GM12878 (cell line): ENCODE measurements around the gene SNPH.

Experiments used
- CHD2 ChIP-seq: IDR thresholded peaks from 2 replicates; pipeline ENCODE4 v1.6.1; 2011; ENCODE audit warnings: low read depth, low read length, improper control_type of control experiment, borderline replicate concordance
- EP300 ChIP-seq, 2 experiments: fragments of 150-350 bp in 1 of 2; IDR thresholded peaks; 2 replicates each; pipeline ENCODE4 v1.6.1; 2011 to 2012; ENCODE audit warnings: low read depth in 2 of 2, low read length in 2 of 2, borderline replicate concordance in 1 of 2, improper control_type of control experiment in 1 of 2, inconsistent platforms in 1 of 2; ENCODE audit not compliant: control insufficient read depth in 1 of 2
- ESRRA ChIP-seq: IDR thresholded peaks from 2 replicates; pipeline ENCODE4 v1.6.1; 2012; ENCODE audit warnings: mild to moderate bottlenecking, low read length, improper control_type of control experiment
- JUNB ChIP-seq: IDR thresholded peaks from 2 replicates; pipeline ENCODE4 v1.6.1; 2016; ENCODE audit warnings: antibody characterized with exemption, mild to moderate bottlenecking
- NFIC ChIP-seq: IDR thresholded peaks from 2 replicates; pipeline ENCODE4 v1.6.1; 2012; ENCODE audit warnings: low read depth, mild to moderate bottlenecking, inconsistent platforms, low read length, moderate library complexity
- POLR2A ChIP-seq: IDR thresholded peaks from 2 replicates; pipeline ENCODE4 v1.6.1; 2011; ENCODE audit warnings: low read depth, mild to moderate bottlenecking, low read length
- POLR2AphosphoS5 ChIP-seq: IDR thresholded peaks from 2 replicates; pipeline ENCODE4 v1.6.1; 2011; ENCODE audit warnings: mild to moderate bottlenecking, low read length, inconsistent platforms
- RAD21 ChIP-seq: IDR thresholded peaks from 2 replicates; pipeline ENCODE4 v1.6.1; 2011; ENCODE audit warnings: mild to moderate bottlenecking, low read depth, low read length, moderate library complexity; ENCODE audit not compliant: insufficient read depth
- RUNX3 ChIP-seq: IDR thresholded peaks from 2 replicates; pipeline ENCODE4 v1.6.1; 2012; ENCODE audit warnings: low read length, inconsistent platforms
- ZZZ3 ChIP-seq: IDR thresholded peaks from 2 replicates; pipeline ENCODE4 v1.6.1; 2011; ENCODE audit warnings: low read depth; ENCODE audit not compliant: control insufficient read depth, insufficient read length
- TF ChIP-seq, protein P1 (sequence below), 3 experiments: IDR thresholded peaks in 2 of 3; conservative IDR thresholded peaks in 1 of 3; 2 replicates each; pipeline ENCODE4 v1.5.1; 2011; ENCODE audit warnings: low read depth in 3 of 3, low read length in 3 of 3, mild to moderate bottlenecking in 3 of 3, control low read depth in 2 of 3, moderate library complexity in 2 of 3, inconsistent platforms in 1 of 3, mixed read lengths in 1 of 3; ENCODE audit not compliant: control insufficient read depth in 2 of 3, insufficient read depth in 1 of 3; ENCODE audit errors: extremely low read depth in 1 of 3

DNA sequence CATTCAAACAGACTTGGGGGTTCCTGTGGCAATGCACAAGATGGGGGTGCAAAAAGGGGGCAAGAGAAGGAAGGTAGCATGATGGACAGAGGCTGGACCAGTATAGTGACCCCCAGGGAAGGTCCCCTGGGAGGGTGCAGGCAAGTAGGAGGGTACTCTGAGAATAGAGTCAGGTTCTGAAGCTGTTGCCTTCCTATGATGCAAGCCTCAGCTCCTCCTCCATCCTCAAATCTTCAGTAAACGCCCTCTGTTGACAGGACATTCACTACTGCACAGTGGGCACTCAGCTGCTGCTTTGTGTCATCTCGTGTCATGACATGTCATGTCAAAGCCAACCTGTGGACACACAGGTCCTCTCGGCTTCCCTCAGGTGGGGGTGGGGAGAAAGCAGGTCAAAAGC is 68.7 kb downstream of the SNPH start:
- no peak for TF ChIP-seq RAD21
- TF ChIP-seq EP300 (IDR thresholded peaks at IDR 0.05; ENCODE audit: borderline replicate concordance in 1 of 2, control insufficient read depth in 1 of 2, low read depth in 2 of 2, low read length in 2 of 2): no peak
- TF ChIP-seq, protein P1, sequence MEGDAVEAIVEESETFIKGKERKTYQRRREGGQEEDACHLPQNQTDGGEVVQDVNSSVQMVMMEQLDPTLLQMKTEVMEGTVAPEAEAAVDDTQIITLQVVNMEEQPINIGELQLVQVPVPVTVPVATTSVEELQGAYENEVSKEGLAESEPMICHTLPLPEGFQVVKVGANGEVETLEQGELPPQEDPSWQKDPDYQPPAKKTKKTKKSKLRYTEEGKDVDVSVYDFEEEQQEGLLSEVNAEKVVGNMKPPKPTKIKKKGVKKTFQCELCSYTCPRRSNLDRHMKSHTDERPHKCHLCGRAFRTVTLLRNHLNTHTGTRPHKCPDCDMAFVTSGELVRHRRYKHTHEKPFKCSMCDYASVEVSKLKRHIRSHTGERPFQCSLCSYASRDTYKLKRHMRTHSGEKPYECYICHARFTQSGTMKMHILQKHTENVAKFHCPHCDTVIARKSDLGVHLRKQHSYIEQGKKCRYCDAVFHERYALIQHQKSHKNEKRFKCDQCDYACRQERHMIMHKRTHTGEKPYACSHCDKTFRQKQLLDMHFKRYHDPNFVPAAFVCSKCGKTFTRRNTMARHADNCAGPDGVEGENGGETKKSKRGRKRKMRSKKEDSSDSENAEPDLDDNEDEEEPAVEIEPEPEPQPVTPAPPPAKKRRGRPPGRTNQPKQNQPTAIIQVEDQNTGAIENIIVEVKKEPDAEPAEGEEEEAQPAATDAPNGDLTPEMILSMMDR (IDR thresholded peaks at IDR 0.05 in 2 of 3, conservative IDR thresholded peaks at IDR 0.05 in 1 of 3; ENCODE audit: control insufficient read depth in 2 of 3, extremely low read depth in 1 of 3, insufficient read depth in 1 of 3, low read depth in 3 of 3, low read length in 3 of 3): no peak
- no peak for TF ChIP-seq CHD2
- TF ChIP-seq POLR2A: 0 out of 2 replicates have a peak, but pooled peaks have one; percentile 17
- no peak for TF ChIP-seq NFIC
- no peak for TF ChIP-seq ZZZ3
- TF ChIP-seq JUNB: no peak
- TF ChIP-seq POLR2AphosphoS5: no peak
- TF ChIP-seq ESRRA: no peak
- TF ChIP-seq RUNX3: no peak
